ENCODE results near the gene BNC2.

The BNC2 gene

DNA sequence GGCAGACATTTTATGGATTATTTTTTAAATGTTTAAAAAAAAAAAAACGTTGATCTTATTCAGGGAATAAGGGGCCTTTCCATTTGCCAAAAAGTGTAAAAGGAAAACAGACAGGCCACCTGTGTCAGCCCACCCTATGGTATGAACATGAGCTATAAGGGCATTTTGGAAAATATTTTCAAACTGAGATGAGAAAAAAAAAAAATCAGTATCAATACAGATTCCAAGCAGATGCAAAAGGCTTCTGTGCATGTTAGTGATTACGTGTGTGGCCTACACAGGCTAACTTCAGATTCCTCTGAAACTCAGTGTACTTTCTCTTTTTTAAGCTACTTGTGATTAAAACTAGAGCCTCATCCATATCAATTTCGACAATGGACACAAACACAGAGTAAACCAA lies 189.9 kb downstream of the BNC2 start:
- Mint-ChIP-seq H3K9me3 (ENCODE audit: low read depth) (no peaks in the 10 kb centered on the region), H3K4me1 (ENCODE audit: low read depth) (no peaks in the 10 kb centered on the region), H3K36me3 (no peaks in the 10 kb centered on the region), H3K4me3 (no peak overlapping the region), H3K27me3 (no peaks in the 10 kb centered on the region), H3K27ac (no peak overlapping the region)

GRCh38 chr9:16679327-16679821 lies 191.1 kb downstream of the BNC2 start:
- H3K27me3 Mint-ChIP-seq: no peaks in the 10 kb centered on the region
- H3K9me3 Mint-ChIP-seq (ENCODE audit: low read depth): no peaks in the 10 kb centered on the region
- no peaks in the 10 kb centered on the region for H3K4me1 Mint-ChIP-seq (ENCODE audit: low read depth)
- H3K27ac Mint-ChIP-seq: no peak overlapping the region
- H3K4me3 Mint-ChIP-seq: no peak overlapping the region
- no peaks in the 10 kb centered on the region for H3K36me3 Mint-ChIP-seq

DNA sequence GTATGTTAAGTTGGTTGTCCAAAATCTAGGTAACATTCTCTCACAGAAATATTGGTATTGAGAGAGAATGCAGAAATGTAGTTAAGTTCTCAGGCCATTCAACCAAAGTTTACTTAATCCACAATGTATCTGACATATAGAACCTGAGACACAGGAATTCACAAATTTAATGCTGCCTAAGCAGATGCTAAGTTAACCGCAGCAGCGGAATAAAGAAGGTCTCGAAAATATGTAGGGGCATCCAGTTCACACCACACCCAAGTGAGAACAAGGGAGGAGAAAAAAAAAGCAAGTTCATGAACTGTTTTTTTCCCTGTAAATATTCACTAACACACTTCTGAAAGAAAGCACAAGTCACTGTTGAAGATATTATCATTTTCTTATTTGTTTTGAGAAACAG lies 194.0 kb downstream of the BNC2 start:
- peaks cover 2% of the 10 kb centered on the region for H3K27me3 Mint-ChIP-seq
- H3K27ac Mint-ChIP-seq: no peak overlapping the region
- no peaks in the 10 kb centered on the region for H3K4me1 Mint-ChIP-seq (ENCODE audit: low read depth)
- no peaks in the 10 kb centered on the region for H3K36me3 Mint-ChIP-seq
- no peaks in the 10 kb centered on the region for H3K9me3 Mint-ChIP-seq (ENCODE audit: low read depth)
- H3K4me3 Mint-ChIP-seq: no peak overlapping the region

GRCh38 chr9:16675131-16675530 lies 195.3 kb downstream of the BNC2 start:
- Mint-ChIP-seq H3K4me3 (no peak overlapping the region), H3K4me1 (ENCODE audit: low read depth) (no peaks in the 10 kb centered on the region), H3K27me3 (peaks cover 2% of the 10 kb centered on the region), H3K27ac (no peak overlapping the region), H3K9me3 (ENCODE audit: low read depth) (no peaks in the 10 kb centered on the region), H3K36me3 (no peaks in the 10 kb centered on the region)

DNA sequence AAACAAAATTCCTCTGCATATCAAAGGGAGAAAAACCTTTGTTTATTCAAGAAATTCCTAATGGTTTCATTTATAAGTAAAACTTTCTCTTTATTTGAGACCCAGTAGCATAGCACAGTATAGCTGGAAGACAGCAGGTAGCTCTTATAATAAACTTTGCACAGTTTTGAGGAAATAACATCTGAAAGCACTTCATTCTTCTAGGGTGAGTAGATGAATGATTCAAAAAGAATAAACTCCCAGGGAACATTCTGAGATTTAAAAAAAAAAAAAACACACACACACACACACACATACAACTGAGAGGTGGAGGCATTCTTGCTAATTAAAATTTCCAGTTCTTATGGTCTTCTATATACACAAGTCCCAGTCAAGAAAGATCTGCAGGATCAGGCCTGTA lies 197.3 kb downstream of the BNC2 start:
- no peak overlapping the region for H3K27ac Mint-ChIP-seq
- no peak overlapping the region for H3K4me3 Mint-ChIP-seq
- no peaks in the 10 kb centered on the region for H3K36me3 Mint-ChIP-seq
- H3K9me3 Mint-ChIP-seq (ENCODE audit: low read depth): no peaks in the 10 kb centered on the region
- peaks cover 2% of the 10 kb centered on the region for H3K27me3 Mint-ChIP-seq
- no peaks in the 10 kb centered on the region for H3K4me1 Mint-ChIP-seq (ENCODE audit: low read depth)

DNA sequence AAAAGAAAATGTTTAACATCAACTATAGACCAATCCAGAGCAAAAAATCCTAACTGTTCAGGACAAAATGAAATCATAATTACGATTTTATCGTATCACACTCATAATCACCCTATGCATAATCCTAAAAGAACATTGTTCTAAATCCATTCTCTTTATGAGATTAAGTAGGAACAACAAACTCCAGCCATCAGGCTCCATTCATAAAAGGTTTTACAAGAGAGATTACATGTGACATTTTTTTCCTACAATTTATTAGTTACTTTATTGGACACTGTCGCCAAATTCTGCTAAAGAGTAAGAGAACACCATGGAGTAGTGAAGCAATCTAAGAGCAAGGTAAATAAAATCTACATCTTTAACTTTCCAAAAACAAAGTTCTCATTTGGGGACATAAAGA lies 198.0 kb downstream of the BNC2 start:
- no peaks in the 10 kb centered on the region for H3K9me3 Mint-ChIP-seq (ENCODE audit: low read depth)
- H3K27me3 Mint-ChIP-seq: peaks cover 2% of the 10 kb centered on the region

GRCh38 chr9:16671591-16672137 lies 198.8 kb downstream of the BNC2 start:
- Mint-ChIP-seq H3K27me3 (peaks cover 2% of the 10 kb centered on the region), H3K27ac (no peak overlapping the region), H3K4me3 (no peak overlapping the region), H3K9me3 (ENCODE audit: low read depth) (no peaks in the 10 kb centered on the region), H3K36me3 (no peaks in the 10 kb centered on the region), H3K4me1 (ENCODE audit: low read depth) (no peaks in the 10 kb centered on the region)

More for the DNA sequence above, 198.0 kb downstream of the BNC2 start:
- H3K27ac Mint-ChIP-seq: no peak overlapping the region
- no peak overlapping the region for H3K4me3 Mint-ChIP-seq
- no peaks in the 10 kb centered on the region for H3K36me3 Mint-ChIP-seq
- H3K4me1 Mint-ChIP-seq (ENCODE audit: low read depth): no peaks in the 10 kb centered on the region

DNA sequence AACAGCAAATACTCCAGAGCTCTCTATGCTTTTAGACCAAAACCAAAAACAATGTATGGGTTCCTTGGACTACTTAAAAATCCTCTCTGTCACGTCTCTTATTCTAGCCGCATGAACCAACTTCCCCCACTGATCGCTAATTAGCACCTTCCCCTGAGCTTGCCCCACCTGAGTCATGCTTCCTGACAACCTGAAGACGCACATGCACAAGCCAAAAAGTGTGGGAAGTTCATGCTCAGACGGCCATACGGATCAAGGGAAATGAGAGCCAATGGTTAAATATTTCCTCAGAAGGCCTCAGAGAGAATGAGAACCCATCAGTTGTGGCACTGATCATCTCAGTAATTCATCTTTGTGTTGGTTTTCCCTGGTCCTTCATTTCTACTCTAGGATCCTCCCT lies 199.7 kb downstream of the BNC2 start:
- Mint-ChIP-seq H3K4me1 (ENCODE audit: low read depth) (no peaks in the 10 kb centered on the region), H3K27me3 (peaks cover 2% of the 10 kb centered on the region), H3K4me3 (no peak overlapping the region), H3K9me3 (ENCODE audit: low read depth) (no peaks in the 10 kb centered on the region), H3K36me3 (no peaks in the 10 kb centered on the region), H3K27ac (no peak overlapping the region)

- Mint-ChIP-seq H3K4me1 (ENCODE audit: low read depth) (no peaks in the 10 kb centered on the region), H3K4me3 (no peak overlapping the region), H3K36me3 (no peaks in the 10 kb centered on the region), H3K9me3 (ENCODE audit: low read depth) (no peaks in the 10 kb centered on the region), H3K27me3 (peaks cover 2% of the 10 kb centered on the region), H3K27ac (no peak overlapping the region)
Observed at GRCh38 chr9:16668734-16669295, 201.7 kb downstream of the BNC2 start.

DNA sequence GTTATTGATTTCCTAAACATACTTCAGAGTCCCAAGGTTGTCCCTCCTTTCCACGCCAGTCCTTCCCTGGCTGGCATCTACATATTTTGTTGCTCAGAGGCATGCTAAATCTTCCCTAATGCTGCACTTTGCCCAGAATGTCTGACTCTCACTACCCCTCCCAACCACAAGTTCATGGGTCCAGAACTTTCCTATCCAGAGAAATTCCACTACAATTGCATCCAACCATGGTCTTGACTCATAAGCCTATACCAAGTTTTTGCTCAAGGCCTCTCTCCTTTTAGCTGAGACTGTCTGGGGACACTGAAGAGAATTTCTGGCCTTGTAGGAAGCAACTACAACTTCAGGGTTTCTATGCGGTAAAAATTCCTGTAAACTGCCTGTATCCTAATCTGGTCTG lies 206.3 kb downstream of the BNC2 start:
- H3K9me3 Mint-ChIP-seq (ENCODE audit: low read depth): peaks cover 3% of the 10 kb centered on the region
- no peak overlapping the region for H3K4me3 Mint-ChIP-seq
- no peak overlapping the region for H3K27ac Mint-ChIP-seq
- no peaks in the 10 kb centered on the region for H3K4me1 Mint-ChIP-seq (ENCODE audit: low read depth)
- no peaks in the 10 kb centered on the region for H3K27me3 Mint-ChIP-seq
- H3K36me3 Mint-ChIP-seq: no peaks in the 10 kb centered on the region

- Mint-ChIP-seq H3K36me3 (no peaks in the 10 kb centered on the region), H3K9me3 (ENCODE audit: low read depth) (peaks cover 3% of the 10 kb centered on the region), H3K4me1 (ENCODE audit: low read depth) (no peaks in the 10 kb centered on the region), H3K27ac (no peak overlapping the region), H3K4me3 (no peak overlapping the region), H3K27me3 (no peaks in the 10 kb centered on the region)
Observed at GRCh38 chr9:16661816-16662215, 208.7 kb downstream of the BNC2 start.

DNA sequence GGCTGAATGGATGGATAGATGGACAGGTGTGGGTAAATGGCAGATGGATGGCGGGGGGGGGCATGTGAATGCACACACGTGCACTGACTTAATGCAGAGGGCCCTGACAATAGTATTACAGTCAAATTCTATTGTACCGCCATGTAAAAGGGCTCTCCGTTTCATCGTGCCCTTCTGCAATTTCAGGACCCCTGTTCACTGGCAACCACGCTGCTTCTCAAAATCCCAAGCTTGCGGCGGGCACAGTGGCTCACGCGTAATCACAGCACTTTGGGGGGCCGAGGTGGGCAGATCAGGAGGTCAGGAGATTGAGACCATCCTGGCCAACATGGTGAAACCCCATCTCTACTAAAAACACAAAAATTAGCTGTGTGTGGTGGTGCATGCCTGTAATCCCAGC lies 211.4 kb downstream of the BNC2 start:
- Mint-ChIP-seq H3K27ac (no peak overlapping the region), H3K4me1 (ENCODE audit: low read depth) (no peaks in the 10 kb centered on the region), H3K36me3 (no peaks in the 10 kb centered on the region), H3K4me3 (no peak overlapping the region), H3K27me3 (no peaks in the 10 kb centered on the region), H3K9me3 (ENCODE audit: low read depth) (peaks cover 3% of the 10 kb centered on the region)

DNA sequence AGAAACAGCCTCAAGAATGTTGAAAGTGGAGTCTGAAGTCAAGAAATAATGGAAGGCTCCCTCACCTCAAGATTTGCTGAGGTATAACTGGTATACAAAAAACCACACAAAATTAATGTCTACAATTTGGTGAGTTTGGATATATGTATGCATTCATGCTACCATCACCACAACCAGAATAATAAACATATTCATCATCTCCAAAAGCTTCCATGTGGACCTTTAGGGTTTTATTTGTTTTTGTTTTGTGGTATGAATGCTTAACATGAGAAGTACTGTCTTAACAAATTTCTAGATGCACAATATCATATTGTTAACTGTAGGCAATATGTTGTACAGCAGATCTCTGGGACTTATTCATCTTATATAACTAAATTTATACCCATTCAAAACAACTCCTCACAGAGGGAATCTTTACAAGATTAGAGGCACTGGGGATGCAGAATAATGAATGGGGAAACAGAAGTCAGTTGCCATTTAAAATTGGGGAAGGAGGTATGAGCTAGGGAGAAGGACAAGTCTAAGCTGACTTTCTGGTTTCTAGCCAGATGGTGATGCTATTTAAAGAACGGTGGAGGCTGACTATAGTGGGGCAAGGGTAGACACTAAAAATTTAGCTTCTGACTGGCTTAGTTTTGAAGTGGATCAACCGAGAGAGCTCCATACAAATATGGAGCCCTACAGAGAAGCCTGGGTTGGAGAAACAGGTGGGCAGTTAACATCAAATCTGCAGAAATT lies 213.9 kb downstream of the BNC2 start:
- H3K9me3 Mint-ChIP-seq (ENCODE audit: low read depth): no peaks in the 10 kb centered on the region
- H3K4me3 Mint-ChIP-seq: no peak overlapping the region
- no peaks in the 10 kb centered on the region for H3K27me3 Mint-ChIP-seq
- no peaks in the 10 kb centered on the region for H3K4me1 Mint-ChIP-seq (ENCODE audit: low read depth)
- no peaks in the 10 kb centered on the region for H3K36me3 Mint-ChIP-seq
- H3K27ac Mint-ChIP-seq: no peak overlapping the region

DNA sequence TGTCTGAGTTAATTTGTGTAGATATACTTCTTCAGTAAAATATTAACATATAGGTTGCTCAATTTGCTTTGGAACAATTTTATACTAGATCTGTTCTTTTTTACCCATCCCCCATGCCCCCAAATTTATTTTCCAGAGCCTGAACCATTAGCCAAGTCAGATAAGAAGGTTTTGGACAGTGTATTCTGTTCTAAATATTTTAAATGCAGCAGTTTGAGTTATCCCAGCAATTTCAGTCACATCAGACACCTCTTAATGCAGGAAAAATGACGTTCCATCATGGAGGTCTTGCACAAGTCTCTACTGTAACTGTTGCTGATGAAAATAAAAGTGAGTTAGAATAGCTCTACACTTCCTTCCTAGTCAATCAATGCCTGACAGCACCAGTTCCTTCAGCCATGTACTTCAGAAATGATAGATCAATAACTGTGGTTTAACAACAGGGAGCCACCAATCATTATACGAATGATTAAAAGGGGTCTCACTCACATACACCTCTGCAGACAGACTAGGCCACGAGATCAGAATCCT lies 215.8 kb downstream of the BNC2 start:
- Mint-ChIP-seq H3K27me3 (no peaks in the 10 kb centered on the region), H3K9me3 (ENCODE audit: low read depth) (no peaks in the 10 kb centered on the region), H3K4me1 (ENCODE audit: low read depth) (no peaks in the 10 kb centered on the region), H3K27ac (no peak overlapping the region), H3K36me3 (no peaks in the 10 kb centered on the region), H3K4me3 (no peak overlapping the region)

DNA sequence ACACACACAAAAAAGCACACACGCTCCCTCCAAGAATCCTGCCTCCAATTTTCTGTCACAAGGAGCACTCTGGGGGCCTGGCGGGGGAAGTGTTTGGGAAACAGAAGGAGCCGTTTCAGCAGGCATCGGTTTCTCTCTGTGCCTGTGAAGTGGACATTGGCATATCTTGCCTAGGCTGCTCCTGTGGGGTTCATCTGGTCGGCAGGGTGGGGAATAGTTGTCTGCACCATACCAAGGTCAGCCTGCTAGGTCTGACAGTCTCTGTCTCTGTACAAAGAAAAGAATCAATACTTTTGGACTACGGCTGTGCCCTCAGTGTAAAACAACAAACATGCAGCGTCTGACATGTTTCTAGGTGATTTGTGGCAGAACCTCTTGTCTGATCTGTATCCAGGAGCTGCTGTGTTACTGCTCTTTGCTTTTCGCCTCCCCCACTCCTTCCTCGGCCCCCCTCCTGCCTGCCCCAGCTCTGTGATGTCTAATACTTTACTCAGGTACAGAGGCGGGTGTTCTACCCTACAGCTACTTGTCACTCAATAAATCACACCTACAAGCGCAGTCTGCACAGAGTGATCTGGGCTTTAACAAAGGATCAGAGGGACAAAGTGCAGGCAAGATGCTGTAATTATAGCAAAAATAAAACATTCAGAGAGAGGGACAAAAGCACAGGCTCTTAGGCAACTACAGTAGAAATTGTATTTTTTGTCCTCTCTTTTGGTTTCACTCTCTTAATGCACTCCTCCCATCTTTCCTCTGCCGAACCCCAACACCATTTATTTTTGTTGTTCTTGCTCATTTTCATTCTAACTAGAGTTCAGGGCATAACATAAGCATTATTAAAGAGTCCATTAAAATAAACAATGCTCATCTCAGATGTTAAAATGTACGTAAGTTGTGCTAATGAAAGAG lies 216.7 kb downstream of the BNC2 start:
- no peaks in the 10 kb centered on the region for H3K4me1 Mint-ChIP-seq (ENCODE audit: low read depth)
- H3K9me3 Mint-ChIP-seq (ENCODE audit: low read depth): no peaks in the 10 kb centered on the region
- H3K27ac Mint-ChIP-seq: no peak overlapping the region
- no peaks in the 10 kb centered on the region for H3K36me3 Mint-ChIP-seq
- no peaks in the 10 kb centered on the region for H3K27me3 Mint-ChIP-seq
- H3K4me3 Mint-ChIP-seq: no peak overlapping the region
